GM21390 (cell line): Measurements from ENCODE around the gene BDP1.
"Not testable (repeated sequence)": the region's sequence is repeated elsewhere in the genome, so short reads cannot be mapped to it uniquely, and the experiment has no call there.

Source experiments
- ATAC-seq: cut with Tn5 transposase; IDR thresholded peaks from one replicate; pipeline ENCODE4 v1.9.1; 2021; ENCODE audit not compliant: unreplicated experiment

BDP1 gene

GRCh38 chr5:71563161-71563560, 107.7 kb downstream of the BDP1 start:
- no peak for ATAC-seq

GRCh38 chr5:71564895-71565294, 109.4 kb downstream of the BDP1 start:
- no peak for ATAC-seq

- no peak for ATAC-seq
Observed at GRCh38 chr5:71569748-71570509, 114.5 kb downstream of the BDP1 start.

- not testable (repeated sequence) for ATAC-seq
Observed at GRCh38 chr5:71571811-71572210, 116.4 kb downstream of the BDP1 start.

DNA sequence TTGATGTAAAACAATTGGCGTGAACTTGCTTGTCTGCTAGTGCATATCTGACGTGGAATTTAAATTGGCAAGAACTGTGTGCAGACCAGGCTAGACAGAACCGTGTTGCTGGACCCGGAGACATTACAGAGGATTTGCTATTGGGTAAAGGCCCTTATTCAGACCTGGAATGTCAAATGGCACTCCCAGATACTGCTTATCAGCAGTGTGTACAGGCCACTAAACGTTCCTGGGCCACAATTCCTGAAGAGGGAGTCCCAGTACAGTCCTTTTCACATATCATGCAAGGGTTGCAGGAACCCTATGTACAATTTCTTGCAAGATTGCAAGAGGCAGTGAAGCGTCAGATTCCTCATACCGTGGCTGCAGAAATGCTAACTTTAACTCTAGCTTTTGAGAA, 118.1 kb downstream of the BDP1 start:
- no peak for ATAC-seq

DNA sequence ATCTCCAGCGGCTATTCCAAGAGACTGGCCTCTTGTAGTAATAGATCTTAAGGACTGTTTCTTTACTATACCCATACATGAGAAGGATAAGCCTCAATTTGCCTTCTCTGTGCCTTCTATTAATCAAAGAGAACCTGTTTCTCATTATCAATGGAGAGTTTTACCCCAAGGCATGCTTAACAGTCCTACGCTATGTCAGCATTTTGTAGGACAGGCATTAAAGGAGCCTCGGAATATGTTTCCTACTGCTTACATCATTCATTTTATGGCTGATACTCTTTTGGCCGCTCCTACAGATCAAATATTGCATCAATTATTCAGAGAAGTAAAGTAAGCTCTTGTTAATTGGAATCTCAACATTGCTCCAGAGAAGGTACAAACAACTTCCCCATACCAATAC, 120.1 kb downstream of the BDP1 start:
- not testable (repeated sequence) for ATAC-seq

- no peak for ATAC-seq
Observed at GRCh38 chr5:71576241-71576640, 120.8 kb downstream of the BDP1 start.

- not testable (repeated sequence) for ATAC-seq
Observed at GRCh38 chr5:71577839-71578238, 122.4 kb downstream of the BDP1 start.

DNA sequence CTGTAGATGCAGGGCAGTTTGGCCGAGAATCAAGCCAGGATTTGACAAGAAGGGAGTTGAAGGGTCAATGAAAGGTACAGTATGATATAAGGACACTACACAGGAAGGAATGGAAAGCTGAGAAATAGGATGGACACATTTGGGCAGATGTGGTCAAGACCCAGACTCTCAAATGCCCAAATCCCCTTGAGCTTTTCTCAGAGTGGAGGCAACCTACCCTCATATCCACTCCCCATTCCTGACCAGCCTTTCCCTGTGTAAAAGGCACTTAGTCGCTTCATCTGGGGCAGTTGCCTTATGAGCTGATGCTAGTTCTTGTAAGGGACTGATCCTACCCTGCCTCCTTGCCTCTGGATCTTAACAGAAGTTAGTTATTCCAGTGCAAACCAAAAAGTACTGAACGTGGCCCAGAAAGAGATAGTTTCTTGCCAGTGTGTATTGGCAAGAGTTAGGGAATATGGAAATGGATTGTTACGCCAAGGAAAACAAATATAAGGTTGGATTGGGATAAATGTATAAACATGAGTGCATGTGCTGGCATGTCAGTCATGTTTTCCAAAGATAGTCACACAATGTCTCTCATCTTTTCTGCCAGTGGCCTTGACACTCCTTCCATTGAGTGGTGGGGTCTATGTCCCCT, 127.6 kb downstream of the BDP1 start:
- ATAC-seq, result no peak

GRCh38 chr5:71586052-71586940, 130.8 kb downstream of the BDP1 start:
- peak; percentile 5 for ATAC-seq

GRCh38 chr5:71586941-71587765, 131.7 kb downstream of the BDP1 start, which contains the start of gene MCCC2:
MCCC2 (plus strand) TSS chr5:71587340; CDS start chr5:71587426, 86 bp downstream.
- ATAC-seq, result peak; percentile 97

DNA sequence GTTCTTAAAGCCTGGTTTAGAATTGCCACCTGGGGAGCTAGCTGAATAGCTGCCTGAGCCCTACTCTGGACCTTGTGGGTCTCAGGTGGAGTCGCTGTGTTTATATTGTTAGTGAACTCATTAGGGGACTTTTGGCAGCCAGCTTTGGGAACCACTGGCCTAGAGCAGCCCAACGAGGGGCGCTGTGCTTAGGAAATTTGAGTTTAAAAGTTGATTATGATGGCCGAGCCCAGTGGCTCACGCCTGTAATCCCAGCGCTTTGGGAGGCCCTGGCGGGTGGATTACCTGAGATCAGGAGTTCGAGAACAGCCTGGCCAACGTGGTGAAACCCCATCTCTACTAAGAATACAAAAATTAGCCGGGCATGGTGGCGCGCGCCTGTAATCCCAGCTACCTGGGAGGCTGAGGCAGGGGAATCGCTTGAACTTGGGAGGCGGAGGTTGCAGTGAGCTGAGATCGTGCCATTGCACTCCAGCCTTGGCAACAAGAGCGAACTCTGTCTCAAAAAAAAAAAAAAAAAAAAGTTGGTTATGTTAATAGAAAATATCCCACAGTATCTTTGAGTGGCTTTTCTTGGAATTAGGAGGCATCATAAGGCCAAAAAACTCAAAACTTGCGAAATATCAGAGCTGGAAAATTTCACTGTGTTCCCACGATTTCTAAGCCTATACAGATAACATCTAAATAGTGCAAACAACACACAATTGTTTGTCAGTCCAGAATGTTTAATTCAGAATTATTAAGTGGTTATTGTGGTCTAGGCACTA, 132.5 kb downstream of the BDP1 start:
- ATAC-seq, result peak; percentile 2

DNA sequence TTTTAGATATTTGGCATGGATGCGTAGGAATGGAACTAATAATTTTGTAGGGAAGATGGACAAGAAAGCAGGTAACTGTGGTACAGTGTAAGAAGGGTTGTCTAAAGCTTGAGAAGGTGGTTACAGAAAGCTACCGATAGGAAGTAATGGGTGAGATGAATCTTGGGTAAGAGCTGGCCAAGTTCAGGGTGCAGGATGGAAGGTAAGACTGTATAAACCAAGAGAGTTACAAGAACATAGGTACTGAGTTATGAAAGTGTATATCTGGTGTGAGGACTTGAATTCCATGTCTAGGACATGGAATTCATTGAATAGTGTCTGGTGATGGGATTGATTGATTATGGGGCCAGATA, 133.1 kb downstream of the BDP1 start:
- no peak for ATAC-seq

DNA sequence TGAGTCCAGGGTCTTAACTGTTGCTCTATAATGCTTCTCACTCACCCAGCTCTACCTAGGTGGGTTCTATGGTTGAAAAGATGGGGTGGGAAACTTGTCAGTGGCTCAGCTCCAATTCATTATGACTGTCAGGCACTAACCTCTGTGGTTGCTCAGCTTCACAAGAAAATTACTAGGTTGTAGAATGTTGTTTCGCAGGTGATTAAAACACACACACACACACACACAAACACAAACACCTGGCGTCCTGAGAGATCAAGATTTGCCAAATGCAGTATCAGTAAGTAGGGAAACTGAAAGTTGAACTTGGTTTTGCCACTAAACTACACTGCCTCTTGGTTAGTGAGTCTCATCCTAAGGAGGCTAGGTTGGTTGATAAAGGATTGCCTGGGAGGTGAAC, 134.5 kb downstream of the BDP1 start:
- ATAC-seq, result no peak

DNA sequence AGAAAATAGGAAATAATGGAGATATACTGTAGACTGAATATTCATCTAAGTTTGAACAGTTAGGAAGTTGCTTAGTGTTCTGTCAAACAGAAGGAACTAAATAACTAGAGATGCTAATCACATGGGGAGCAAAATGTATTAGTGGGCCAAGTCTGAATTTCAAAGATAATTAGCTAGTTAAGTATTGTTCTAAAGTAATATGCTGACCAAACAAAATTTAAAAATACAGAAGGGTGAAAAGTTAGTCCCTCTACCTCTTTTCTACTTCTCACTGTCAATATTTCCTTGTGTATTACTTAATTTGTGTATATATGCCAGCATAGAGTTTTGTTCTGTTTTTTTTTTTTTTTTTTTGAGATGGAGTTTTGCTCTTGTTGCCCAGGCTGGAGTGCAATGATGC, 135.6 kb downstream of the BDP1 start:
- no peak for ATAC-seq

DNA sequence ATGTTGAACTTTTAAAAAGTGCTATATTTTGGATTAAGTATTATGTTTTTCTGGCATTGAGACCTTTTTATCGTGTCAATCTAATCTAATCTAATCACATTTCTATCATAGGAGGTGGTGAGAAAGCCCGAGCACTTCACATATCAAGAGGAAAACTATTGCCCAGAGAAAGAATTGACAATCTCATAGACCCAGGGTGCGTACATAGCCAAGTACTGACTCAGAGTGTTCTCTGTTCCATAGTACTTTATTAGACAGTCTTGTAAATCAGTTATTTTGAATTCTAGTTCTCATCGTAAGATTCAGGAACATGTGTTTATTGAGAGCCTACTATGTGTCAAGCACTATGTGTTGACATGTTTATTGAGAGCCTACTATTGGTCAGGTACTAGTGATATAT, 140.7 kb downstream of the BDP1 start:
- ATAC-seq, result no peak

- ATAC-seq, result no peak
Observed at GRCh38 chr5:71597001-71597400, 141.6 kb downstream of the BDP1 start.

DNA sequence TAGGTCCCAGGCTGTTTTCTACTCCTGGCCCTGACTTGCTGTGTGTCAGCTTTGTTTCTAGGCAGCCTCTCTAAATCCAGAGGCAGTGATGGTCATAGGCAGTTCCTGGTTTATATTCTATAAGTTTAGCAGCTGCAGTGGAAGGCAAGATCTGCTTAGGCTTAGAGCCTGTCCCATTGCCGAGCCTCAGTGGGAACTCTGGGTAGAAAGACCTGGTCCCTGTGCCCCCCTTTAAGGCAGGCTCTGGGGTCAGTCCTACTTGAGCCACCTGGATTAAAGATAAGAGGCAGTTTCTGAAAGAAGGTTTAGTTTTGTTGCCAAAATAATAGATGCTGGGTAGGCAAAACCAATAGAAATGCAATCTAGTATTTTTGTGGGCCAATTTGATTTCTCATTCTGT, 145.3 kb downstream of the BDP1 start:
- no peak for ATAC-seq

GRCh38 chr5:71601222-71602026, 146.0 kb downstream of the BDP1 start:
- ATAC-seq, result peak; percentile 93
